Mesangial cell (primary cell): ENCODE results near the gene DGKK. TPM values are rescaled to one million over a fixed set of nuclear protein-coding genes. Genes with fewer than 3 reads are reported as not detected.

Source experiments
- total RNA-seq: library from RNA; depleted of rRNA; stranded (reverse); fragments of >200 nt; gene quantifications from 2 replicates; pipeline ENCODE4 v1.2.3, GENCODE V29; 2015

Gene DGKK, protein sequence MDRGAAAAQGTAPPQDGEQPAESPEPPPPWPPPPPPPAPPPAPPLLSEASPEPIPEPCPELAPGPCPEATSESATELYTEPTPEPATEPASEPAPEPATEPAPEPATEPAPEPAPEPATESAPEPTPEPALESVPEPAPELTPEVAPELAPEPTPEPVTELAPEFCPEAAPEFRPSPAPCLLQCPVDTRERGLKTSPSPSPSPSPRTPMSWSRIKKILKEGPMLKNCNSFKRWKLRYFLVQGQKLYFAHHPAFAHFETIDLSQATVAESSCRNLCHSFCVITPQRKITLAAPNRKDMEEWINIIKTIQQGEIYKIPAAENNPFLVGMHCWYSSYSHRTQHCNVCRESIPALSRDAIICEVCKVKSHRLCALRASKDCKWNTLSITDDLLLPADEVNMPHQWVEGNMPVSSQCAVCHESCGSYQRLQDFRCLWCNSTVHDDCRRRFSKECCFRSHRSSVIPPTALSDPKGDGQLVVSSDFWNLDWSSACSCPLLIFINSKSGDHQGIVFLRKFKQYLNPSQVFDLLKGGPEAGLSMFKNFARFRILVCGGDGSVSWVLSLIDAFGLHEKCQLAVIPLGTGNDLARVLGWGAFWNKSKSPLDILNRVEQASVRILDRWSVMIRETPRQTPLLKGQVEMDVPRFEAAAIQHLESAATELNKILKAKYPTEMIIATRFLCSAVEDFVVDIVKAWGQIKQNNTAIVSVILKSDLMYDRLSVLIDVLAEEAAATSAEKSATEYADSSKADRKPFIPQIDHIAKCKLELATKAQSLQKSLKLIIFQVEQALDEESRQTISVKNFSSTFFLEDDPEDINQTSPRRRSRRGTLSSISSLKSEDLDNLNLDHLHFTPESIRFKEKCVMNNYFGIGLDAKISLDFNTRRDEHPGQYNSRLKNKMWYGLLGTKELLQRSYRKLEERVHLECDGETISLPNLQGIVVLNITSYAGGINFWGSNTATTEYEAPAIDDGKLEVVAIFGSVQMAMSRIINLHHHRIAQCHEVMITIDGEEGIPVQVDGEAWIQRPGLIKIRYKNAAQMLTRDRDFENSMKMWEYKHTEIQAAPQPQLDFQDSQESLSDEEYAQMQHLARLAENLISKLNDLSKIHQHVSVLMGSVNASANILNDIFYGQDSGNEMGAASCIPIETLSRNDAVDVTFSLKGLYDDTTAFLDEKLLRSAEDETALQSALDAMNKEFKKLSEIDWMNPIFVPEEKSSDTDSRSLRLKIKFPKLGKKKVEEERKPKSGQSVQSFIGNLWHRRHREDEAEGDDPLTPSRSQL
- total RNA-seq, result not detected in 2 replicates

DNA sequence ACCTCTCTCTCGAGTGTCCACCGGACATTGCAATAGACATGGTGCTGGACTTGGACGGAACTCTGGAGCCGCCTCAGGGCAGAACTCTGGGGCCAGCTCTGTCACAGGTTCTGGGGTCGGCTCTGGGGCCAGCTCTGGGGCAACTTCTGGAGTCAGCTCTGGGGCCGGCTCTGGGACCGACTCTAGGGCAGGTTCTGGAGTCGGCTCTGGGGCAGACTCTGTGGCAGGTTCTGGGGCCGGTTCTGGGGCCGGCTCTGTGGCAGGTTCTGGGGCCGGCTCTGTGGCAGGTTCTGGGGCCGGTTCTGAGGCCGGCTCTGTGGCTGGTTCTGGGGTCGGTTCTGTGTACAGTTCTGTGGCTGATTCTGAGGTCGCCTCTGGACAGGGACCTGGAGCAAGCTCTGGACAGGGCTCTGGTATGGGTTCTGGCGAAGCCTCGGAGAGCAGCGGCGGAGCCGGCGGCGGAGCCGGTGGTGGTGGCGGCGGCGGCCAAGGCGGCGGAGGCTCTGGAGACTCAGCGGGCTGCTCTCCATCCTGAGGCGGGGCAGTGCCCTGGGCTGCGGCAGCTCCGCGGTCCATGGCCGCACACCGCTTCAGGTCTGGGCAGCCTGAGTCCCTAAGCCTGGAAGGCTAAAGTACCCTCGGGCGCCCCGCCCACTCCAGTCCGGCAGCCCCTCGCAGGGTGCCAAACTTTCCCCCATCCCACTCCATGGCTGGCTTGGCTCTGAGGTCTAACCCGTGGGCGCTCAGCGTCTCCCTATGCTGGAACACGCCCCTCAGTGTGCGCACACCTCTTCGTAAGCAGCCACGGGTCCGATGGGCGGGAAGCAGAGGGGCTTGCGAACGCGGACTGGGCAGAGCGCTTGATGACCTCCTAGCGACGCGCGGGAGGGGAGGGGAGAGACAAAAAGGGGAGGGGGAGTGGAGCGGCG is at the start of gene DGKK:
DGKK (minus strand) TSS at position 723 of the 929 bp plus-strand sequence; CDS start at position 576, 147 bp downstream.

